Measurements from ENCODE around the gene MRGPRF. TPM values are rescaled to one million over a fixed set of nuclear protein-coding genes. Genes with fewer than 3 reads are reported as not detected.
A peak's percentile ranks its signal among the peaks of the same experiment; 100 is the strongest.

MRGPRF gene
- polyA plus RNA-seq, 1 of the 3 experiments (the other 2 are of a cell fraction) = 0.18 TPM

GRCh38 chr11:69010361-69010891 lies 2.6 kb downstream of the MRGPRF start:
- 83% methylated on average over 3 of the region's 9 CpGs for WGBS (ENCODE audit: low lambda C conversion rate)
- no peaks in the 10 kb centered on the region for H3F3A ChIP-seq (replicated peaks; ENCODE audit: insufficient read depth)
- no peaks in the 10 kb centered on the region for H3K9me3 ChIP-seq
- peak overlapping the region in 1 of 2 experiments; percentile 47; a peak in 1 of 4 replicates for H3K27ac ChIP-seq (ENCODE audit: low read depth in 2 of 2, low read length in 1 of 2)
- H3K4me2 ChIP-seq = no peak overlapping the region
- CTCF ChIA-PET = interaction anchor here (1.2 to 4.6 kb wide), 5 partner anchors 9 to 91 kb away, joined by 3 to 26 read pairs (median 4); no protein-coding TSS in a partner anchor
- POLR2A ChIA-PET = interaction anchor here (1.4 kb wide), 1 partner anchor 12 kb away, joined by 3 read pairs; no protein-coding TSS in a partner anchor
- no peak overlapping the region for H2AFZ ChIP-seq (ENCODE audit: low read depth)
- H3K4me3 ChIP-seq (ENCODE audit: low read depth in 2 of 2, low read length in 1 of 2) = no peak overlapping the region
- no peaks in the 10 kb centered on the region for H3K27me3 ChIP-seq (ENCODE audit: insufficient read depth)
- no peaks in the 10 kb centered on the region for H4K20me1 ChIP-seq (ENCODE audit: insufficient read depth)
- H3K9me2 ChIP-seq = no peaks in the 10 kb centered on the region
- TF ChIP-seq, protein P1, sequence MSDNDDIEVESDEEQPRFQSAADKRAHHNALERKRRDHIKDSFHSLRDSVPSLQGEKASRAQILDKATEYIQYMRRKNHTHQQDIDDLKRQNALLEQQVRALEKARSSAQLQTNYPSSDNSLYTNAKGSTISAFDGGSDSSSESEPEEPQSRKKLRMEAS (IDR thresholded peaks at IDR 0.05; ENCODE audit: low read depth) = no peak
- no peak for TF ChIP-seq USF1 (IDR thresholded peaks at IDR 0.05; ENCODE audit: borderline replicate concordance, low read depth)
- no peak for TF ChIP-seq ELF1 (IDR thresholded peaks at IDR 0.05)
- TF ChIP-seq CHD2 (IDR thresholded peaks at IDR 0.05; ENCODE audit: low read length, partially characterized antibody) = no peak
- no peak for TF ChIP-seq FOSL2 (IDR thresholded peaks at IDR 0.05; ENCODE audit: borderline replicate concordance, low read depth)
- TF ChIP-seq, protein P2, sequence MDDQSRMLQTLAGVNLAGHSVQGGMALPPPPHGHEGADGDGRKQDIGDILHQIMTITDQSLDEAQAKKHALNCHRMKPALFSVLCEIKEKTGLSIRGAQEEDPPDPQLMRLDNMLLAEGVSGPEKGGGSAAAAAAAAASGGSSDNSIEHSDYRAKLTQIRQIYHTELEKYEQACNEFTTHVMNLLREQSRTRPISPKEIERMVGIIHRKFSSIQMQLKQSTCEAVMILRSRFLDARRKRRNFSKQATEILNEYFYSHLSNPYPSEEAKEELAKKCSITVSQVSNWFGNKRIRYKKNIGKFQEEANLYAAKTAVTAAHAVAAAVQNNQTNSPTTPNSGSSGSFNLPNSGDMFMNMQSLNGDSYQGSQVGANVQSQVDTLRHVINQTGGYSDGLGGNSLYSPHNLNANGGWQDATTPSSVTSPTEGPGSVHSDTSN (IDR thresholded peaks at IDR 0.05) = no peak
- no peak for TF ChIP-seq SIN3A (IDR thresholded peaks at IDR 0.05; ENCODE audit: borderline replicate concordance, low read depth, low read length)
- TF ChIP-seq TAF1 (IDR thresholded peaks at IDR 0.05; ENCODE audit: borderline replicate concordance, low read depth, low read length) = no peak
- TF ChIP-seq POLR2AphosphoS5 (IDR thresholded peaks at IDR 0.05; ENCODE audit: low read depth, low read length) = no peak
- TF ChIP-seq NFIC (IDR thresholded peaks at IDR 0.05; ENCODE audit: borderline replicate concordance) = no peak
- TF ChIP-seq, protein P3, sequence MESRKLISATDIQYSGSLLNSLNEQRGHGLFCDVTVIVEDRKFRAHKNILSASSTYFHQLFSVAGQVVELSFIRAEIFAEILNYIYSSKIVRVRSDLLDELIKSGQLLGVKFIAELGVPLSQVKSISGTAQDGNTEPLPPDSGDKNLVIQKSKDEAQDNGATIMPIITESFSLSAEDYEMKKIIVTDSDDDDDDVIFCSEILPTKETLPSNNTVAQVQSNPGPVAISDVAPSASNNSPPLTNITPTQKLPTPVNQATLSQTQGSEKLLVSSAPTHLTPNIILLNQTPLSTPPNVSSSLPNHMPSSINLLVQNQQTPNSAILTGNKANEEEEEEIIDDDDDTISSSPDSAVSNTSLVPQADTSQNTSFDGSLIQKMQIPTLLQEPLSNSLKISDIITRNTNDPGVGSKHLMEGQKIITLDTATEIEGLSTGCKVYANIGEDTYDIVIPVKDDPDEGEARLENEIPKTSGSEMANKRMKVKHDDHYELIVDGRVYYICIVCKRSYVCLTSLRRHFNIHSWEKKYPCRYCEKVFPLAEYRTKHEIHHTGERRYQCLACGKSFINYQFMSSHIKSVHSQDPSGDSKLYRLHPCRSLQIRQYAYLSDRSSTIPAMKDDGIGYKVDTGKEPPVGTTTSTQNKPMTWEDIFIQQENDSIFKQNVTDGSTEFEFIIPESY (IDR thresholded peaks at IDR 0.05; ENCODE audit: borderline replicate concordance, low read depth) = no peak
- no peak overlapping the region for H3K9ac ChIP-seq
- H3K4me1 ChIP-seq (ENCODE audit: control insufficient read depth in 1 of 2, insufficient read depth in 2 of 2, low read depth in 1 of 2, low read length in 1 of 2) = peaks cover 28 to 53% of the 10 kb centered on the region in 2 experiments; a peak in 3 of 4 replicates
- no peaks in the 10 kb centered on the region for H3K36me3 ChIP-seq (replicated peaks in 1 of 2; ENCODE audit: control insufficient read depth in 1 of 2, insufficient read depth in 2 of 2, low read length in 1 of 2)
- peak; percentile 63 for DNase-seq
- H3K79me2 ChIP-seq (ENCODE audit: insufficient read depth) = no peaks in the 10 kb centered on the region

Data from SK-N-SH (cell line).